ENCODE measurements around the gene STEAP1.
"Not testable (repeated sequence)": the region's sequence is repeated elsewhere in the genome, so short reads cannot be mapped to it uniquely, and the experiment has no call there.

STEAP1 gene

DNA sequence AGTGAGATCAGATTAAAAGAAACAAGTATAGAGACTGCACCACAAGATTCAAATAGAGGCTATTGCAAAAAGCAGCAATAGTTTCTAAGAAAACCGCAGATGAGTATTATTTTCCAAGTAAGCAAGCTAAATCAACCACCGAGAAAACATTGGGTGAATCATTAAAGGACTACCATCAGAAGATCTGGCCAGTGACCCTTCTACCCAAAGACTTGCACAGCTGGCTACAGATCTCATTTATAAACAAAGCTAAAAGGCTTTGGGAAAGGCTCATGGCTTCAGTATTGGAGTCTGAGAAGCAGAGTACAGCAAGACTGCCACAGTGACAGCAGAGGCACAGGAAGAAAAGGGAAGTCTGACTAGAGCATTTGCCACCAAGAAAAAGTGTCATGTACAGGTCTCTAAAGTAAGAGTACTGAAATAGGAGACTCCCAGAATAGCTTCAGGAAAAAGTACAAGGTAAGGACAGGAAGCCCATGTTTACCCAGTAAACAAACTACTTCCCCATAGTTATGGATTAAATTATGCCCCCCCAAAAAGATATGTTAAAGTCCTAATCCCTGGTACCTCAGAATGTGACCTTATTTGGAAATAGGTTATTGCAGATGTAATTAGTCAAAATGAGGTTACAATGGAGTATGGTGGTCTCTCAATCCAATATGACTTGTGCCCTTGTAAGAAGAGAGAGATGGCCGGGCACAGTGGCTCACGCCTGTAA is 19.0 kb downstream of the STEAP1 start:
- DNase-seq (ENCODE audit: low read depth): no peak

DNA sequence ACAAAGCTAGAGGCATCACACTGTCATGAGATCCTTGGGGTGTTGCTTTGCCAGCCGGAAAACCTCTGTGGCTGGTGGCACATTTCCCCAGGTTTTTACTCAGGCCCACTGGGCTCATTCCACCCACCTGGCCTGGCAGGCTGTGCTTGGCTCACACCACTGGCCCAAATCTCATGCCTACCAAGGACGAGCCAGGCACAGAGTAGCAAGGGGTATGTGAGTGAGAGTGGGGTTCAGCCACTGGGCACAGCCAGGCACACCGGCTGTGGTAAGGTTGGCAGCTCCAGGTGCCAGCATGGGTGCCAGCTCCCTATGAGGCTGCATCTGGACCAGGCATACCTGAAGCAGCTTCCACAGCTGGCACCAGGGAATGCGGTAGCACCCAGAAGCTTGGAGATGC is 21.4 kb downstream of the STEAP1 start:
- no peak for DNase-seq (ENCODE audit: low read depth)

DNA sequence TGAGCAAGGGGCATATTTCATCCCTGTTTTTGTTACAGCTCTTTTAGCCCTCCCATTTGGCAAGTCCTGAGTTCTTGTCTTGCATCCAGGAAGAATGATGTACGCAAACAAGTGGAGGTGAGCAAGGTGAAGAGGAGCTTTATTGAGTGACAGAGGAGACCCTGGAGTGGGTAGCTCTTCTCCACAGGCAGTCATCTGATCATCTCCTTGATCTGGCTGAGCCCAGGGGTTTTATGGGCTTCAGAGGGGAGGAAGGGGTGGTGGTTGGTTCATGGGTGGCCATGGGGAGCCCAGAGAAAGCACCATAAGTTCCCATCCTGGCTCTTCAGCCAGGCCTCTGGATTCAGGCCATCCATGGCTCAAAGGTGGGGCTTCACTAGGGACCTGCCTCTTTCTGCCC is 21.9 kb downstream of the STEAP1 start:
- no peak for DNase-seq (ENCODE audit: low read depth)

DNA sequence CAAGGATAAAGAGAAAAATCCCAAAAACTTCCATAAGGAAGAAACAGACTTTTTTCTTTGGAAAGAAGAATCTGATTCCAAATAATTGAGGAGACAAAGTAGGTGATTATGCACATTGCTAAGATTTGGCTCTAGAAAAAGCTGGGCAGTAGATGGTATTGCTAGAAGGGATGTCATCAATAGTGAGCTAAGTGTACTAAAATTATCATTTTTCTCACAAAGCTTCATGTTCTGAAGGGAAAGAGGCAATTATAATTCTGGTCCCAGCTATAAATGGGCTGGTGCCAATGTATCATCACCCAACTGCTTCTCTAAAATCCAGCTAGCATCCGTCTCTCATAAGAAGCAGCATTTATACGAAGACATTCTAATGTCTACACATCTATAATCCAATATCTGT is 23.9 kb downstream of the STEAP1 start:
- no peak for DNase-seq (ENCODE audit: low read depth)

DNA sequence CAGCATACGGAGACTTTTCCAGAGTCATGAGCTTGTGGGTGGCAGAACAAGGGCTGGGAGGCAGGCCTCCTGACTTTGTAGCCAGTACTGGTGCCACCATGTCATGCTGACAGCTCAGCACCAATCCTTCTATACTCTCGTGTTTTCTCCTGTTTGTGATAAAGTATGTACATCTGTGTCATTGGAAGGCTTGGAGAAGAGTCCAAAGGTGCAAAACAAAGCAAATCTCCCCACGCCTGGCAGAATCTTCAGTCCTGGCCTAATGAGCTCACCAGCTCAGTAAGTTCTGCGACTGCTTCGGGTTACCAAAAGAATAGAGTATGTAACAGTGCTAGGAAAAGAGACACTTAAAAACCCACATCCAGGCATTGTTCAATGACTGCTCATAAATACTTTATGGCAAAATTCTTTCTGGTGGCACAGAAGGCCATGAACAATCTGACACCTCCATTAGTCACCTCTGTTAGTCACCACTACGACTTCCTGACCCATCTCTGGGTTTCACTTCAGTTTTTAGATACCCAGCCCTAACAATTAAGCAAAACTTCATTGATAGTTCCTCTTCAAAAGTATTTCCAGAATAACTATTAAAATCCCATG is 24.5 kb downstream of the STEAP1 start:
- DNase-seq (ENCODE audit: low read depth): peak; percentile 44

DNA sequence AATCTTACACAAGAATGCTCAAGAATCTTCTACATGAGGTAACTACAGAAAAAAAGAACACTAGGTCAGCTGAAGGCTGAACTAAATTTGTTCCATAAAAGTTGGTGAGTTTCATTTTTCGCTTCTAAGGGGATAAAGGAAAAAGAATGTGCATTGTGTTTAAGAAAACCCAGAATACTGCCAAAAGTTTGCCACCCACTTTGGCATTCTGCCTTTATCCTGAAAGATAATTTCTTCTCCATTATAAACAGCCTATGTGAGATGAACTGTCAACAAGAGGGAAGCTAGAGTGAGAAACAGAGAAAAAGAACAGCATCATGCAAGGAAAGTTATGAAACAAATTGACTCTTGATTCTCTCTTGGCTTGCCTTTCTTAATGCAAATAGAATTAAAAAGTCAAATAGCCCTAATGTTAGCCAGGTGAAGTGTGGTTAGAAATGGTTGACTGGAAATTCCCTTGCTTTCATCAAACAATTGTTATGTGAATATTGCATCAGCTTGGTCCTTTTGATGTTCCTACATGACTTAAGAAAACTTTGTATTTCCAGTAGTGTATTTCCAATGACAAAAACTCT is 25.8 kb downstream of the STEAP1 start:
- DNase-seq (ENCODE audit: low read depth): peak; percentile 40

DNA sequence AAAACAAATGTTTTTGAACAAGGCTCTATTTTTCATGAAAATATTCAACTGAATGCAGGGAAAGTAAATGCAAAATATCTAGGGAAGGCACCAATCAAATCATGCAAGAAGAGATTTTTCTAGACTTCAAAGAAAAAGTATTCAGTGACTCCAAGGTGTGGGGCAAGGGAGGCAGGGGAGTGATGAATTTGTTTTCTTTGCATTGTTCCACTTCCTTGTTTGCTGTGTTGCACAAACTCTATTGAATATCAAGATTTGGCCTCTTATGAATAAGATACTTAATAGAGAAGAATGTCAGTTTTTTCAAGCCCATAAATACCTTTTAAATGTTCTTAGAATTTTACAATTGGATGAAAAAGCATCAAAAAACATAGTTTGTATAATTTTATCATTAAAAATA is 26.4 kb downstream of the STEAP1 start:
- DNase-seq (ENCODE audit: low read depth): no peak

DNA sequence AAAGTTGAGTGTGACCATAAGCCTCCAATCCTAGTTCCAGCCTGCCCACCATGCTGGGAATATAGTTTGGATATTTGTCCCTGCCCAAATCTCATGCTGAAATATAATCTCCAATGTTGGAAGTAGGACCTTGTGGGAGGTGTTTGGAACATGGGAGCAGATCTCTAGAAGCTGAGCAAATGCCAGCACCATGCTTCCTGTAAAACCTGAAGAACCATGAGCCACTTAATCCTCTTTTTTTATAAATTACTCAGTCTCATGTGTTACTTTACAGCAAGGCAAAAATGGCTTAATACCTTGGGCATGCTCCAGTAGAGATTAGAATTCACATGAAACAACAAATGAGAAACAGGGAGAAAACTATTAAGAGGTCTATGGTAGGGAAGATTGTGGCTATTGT is 27.2 kb downstream of the STEAP1 start:
- DNase-seq (ENCODE audit: low read depth): no peak

DNA sequence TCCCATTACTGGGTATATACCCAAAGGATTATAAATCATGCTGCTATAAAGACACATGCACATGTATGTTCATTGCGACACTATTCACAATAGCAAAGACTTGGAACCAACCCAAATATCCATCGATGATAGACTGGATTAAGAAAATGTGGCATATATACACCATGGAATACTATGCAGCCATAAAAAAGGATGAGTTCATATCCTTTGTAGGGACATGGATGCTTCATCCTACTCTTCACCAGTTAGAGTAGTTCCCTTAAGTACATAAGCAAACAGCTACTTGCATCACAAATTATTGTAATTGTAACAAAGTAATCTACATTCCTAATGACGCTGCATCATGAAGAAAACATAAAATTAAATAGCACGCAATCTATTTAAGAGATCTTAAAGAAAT is 32.0 kb downstream of the STEAP1 start:
- DNase-seq (ENCODE audit: low read depth): not testable (repeated sequence)

DNA sequence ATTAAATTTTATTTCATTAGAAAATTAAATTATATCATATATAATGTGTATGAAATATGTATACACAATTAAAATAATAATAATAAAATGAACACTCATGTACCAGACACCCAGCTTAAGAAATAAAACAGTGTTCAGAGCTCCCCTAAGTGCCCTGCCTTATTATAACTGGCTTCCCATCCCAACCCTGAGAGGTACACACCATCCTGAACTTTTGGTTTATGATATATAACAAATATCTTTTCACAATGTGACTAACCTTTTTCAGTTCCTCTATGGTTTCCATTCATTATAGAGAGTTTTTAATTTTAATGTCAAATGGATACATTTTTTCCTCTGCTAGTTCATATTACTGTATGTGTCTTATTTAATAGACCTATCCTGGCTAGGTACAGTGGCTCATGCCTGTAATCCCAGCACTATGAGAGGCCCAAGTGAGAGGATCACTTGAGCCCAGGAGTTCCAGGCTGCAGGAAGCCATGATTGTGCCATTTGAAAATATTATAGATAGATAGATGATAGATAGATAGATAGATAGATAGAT is 33.3 kb downstream of the STEAP1 start:
- DNase-seq (ENCODE audit: low read depth): no peak

DNA sequence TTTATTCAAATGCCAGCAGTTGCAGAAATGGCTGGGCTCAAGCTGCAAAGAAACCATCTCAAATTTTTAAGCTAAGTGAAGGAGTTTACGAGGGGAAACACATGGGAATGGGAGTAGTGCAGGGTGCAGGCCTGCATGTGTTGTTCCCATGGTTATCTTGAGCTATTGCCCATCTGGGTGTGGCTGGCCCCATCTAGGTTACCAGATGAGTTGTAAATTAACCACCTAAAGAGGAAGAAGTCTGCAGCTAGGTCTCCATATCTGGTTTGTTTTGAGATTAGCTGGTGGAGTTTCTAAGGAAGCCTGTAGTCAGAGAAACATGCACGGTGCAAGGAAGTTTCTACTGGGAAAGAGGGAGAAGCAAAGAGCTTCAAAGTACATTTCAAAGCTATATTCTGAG is 34.0 kb downstream of the STEAP1 start:
- no peak for DNase-seq (ENCODE audit: low read depth)

DNA sequence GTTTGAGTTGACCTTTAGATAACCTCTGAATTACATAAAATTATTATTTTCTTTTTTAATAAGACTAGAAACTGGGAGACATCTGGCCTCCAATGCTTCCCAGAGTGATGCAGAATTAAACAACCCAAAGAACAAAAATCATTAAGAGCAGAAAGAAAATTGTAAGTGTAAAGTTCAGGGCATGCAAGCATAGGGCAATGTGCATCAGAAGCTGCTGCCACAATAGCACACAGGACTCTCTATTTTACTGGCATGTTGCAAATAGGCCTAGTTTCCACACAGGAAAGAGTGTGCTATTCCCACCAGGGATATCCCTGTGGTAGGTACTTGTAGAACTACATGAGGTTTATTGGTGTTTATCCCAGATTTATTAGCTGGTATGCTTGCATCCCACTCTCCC is 36.7 kb downstream of the STEAP1 start:
- DNase-seq (ENCODE audit: low read depth): no peak

DNA sequence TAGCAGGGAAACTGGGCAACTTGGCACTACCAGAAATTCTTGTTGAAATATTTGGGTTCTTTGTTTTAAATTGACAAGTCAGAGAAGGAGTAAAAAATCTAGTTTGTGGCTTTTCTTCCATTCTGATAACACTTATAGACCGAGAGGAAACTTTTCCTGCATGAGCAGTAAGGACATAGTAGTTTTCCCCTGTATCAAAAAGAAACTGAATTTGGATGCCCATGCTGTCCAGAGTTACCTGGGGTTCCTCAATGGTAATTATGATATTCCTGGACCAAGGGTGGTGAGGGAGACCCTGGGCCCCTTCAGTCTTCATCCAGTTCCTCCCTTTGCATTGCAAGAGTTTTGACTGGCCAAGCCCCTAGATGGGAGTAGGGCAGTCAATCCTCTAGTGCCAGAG is 37.4 kb downstream of the STEAP1 start:
- DNase-seq (ENCODE audit: low read depth): no peak

DNA sequence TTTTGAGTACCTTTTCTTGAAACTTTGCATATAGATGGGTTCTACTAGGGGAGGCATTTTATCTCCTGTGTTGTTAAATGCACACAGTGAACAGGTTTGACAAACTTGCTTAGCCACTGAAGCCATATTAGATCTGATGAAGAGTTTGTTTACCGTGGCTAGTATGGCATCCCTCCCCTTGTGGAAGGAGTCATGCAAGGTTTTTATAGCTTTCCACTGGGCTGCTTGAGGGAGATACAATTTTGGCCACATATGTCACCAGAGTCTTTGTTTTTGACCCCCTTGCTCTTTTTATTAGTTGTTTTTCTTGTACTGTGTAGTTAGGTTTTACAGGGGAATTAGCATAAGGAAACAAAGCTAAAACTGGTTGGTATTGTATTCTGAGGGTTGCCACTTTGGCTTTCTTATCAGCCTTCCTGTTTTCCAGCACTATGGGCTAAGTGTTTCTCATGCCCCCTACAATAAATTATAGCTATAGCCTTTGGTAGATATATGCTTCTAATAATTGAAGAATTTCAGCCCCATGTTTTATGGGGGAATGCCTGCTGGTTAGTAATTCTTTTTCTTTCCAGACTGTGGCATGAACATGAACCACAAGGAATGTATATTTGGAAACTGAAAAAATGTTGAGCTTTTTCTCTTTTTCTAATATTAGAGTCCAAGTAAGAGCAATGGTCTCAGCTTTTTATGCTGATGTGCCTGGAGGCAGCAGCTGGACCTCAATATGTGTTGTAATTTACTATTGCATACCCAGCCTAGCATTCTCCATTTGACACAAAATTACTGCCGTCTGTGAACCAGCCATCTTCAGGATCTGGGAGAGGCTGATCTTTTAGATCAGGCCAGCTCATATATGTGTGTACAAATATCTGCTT is 38.8 kb downstream of the STEAP1 start:
- DNase-seq (ENCODE audit: low read depth): no peak

DNA sequence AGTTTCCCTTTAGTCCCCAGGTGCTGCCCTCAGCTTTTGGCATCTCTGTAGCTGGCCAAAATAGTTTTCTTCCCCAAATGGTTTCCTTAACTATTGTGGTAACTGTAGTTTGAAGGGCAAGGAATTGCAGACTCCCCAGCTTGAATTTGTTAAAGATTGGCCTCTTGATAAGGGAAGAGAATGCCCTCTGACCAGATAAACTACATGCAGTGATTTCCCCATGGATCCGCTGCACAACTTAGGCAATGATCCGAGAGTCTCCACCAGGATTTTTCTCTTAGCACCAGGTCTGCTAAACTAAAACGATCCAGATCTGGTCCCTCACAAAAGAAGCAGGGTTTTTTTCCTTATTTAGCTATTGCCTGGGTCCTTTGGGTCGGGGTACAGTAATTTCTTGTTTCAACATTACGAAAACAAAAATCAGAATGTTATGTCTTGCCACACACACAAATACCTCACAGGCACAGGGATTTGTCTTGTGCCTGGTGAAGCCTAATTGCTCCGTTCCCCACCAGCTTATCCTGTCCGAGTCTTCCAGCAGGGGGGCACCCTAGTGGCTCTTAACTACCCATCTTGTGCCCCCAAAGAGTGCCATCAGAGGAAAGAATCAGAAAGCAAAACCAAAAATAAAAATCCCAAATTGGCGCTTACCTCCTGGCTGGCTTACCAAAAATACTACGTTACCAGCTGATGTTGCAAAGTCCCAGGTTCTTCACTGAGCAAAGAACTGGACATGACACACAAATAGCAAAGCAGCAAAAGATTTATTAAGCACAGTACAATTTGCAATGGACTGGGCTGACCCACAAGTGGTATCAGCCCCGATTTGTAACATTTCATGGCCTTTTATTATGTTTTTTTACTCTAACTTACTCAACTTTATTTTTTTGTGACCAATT is 40.9 kb downstream of the STEAP1 start:
- no peak for DNase-seq (ENCODE audit: low read depth)

DNA sequence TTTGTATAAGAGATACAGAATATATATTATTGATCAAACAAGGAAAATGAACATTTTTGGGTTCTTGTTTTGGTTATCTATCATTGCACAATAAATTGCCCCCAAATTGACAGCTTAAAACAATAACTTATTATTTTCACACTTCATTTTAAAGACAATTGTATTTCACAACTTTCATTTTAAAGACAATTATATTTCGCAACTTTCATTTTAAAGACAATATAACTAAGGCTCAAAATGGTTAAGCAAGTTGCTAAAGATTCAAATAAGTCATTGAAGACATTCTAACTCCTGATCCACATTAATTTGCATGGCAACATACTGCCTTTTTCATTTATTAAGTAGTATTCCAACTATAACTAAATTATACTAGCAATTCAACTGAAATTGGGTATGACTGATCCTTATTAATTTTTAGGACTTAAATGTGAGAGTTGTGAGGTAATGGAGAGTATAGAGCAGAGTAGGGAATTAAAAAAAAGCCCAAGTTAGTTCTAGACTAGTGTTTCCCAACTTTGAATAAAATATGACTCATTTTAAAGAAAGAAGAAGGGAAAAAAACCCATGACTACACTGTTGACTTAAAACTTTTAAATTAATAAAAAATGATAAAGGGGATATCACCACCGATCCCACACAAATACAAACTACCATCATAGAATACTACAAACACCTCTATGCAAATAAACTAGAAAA is 47.4 kb downstream of the STEAP1 start:
- no peak for DNase-seq (ENCODE audit: low read depth)

DNA sequence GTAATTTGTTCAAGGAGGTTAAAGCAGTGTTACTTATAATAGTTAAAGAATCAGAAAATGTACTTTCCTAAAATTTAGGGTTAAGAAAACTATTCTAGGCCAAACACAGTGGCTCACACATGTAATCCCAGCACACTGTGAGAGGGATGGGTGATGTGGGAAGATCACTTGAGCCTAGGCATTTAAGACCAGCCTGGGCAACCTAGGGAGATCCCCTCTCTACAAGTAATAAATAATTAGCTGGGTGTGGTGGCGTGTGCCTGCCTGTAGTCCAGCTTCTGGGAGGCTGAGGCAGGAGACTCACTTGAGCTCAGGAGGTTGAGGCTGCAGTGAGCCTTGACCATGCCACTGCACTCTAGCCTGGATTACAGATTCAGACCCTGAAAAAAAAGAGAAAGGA is 53.7 kb downstream of the STEAP1 start:
- no peak for DNase-seq (ENCODE audit: low read depth)

DNA sequence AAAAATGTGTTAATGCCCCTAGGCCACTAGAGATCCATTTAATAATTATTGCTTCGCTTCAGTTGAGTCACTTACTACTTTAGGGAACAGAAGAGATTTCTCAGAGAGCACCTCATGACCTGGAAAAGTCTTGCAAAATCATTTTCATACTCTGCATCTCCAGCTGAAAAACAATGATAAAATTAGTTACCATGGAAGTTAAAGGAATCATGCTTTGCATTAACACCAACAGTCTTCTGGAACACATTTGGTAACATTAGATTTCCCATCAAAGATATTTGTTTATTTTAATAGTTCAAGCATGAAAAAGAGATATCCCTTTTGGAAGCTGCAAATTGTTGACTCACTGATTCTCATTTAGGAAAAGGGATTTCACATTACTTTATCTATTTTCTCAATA is 55.5 kb downstream of the STEAP1 start:
- peak; percentile 23 for DNase-seq (ENCODE audit: low read depth)

DNA sequence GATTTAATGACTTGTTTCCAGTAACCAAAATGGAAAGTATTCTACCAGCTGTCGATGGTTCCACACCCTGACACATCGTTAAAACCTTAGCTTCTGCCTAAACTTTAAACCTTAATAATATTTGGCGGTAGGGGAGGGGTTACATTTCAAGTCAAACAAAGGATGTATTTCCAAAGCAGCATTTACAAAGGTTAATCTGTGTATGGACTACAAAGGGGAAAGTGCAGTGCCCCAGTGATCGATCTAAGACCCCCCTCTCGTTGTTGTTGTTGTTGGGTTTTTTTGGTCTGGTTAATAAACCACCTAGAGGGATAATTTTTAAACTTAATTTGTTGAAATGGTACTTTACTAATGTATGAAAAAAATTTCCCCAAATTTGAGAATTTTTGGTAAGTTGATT is 56.2 kb downstream of the STEAP1 start:
- DNase-seq (ENCODE audit: low read depth): no peak

DNA sequence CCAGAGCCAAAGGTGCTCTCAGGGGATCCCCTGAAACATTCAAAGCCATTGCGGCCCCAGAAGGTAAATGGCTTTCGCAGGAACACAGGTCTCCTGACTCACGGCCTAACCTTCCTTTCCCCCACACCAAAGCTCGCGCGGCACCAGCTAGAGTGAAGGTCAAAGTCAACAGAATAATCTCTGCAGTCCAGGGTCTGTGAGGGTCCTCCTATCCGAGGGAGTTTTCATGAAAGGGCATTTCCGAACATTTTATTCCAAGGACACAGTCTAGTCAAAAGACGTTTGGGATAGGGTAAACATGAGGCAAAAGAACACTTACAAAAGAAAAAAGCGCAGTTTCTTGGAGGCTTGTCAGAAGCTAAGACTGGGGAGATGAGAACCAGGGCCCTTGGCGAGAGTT is 56.7 kb downstream of the STEAP1 start:
- DNase-seq (ENCODE audit: low read depth): no peak
